ENCODE measurements around the gene DNAH17. TPM values are rescaled to one million over a fixed set of nuclear protein-coding genes. Genes with fewer than 3 reads are reported as not detected.

The DNAH17 gene
- total and polyA plus RNA-seq, 2 donors (not counting 3 experiments of a cell fraction or from before 2014, with no cell fraction given) = not detected

DNA sequence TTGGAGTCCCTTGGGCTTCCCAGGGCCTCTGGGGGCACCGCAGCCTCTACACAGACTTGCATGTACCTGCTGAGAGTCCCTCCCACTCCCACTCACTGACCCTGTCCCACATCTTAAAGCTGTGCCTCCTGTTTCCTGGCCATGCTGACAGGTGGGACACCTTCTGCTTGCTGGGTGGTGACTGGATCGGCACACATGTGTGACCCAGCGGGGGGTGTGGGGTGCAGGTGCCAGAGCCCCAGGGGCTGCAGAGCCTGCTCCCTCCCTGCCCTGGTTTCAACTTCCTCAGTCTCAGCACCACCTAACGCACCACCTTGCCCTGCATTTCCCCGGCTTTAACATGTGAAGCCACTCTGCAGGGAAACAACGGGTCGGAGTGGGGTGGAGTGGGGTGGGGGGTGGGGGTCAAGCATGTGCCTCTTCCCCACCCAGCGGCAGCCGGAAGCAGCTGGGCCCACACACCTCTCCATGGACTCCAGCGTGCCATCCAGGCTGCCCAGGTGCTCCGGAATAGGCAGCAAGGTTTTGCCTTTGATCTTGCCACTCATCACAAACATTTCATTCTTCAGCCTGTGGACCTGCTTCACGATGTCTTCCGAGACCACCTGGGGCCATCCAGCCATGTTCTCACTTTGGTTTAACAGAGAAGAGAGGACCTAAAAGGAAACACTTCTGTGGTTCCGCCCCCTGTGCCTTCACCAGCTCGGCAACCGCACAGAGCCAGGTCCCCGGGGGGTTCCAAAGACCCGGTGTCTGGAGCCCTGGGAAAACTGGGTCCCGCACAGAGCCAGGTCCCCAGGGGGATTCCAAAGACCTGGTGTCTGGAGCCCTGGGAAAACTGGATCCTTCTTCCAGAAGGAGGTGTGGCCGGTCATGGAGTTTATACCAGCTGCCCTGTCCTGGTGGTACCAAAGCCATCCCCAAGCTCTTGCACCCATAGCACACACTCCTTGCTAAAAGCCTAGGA is 4.7 kb downstream of the DNAH17 start:
- Histone ChIP-seq H3K36me3 (ENCODE audit: control insufficient read depth in 2 of 2, extremely low read depth in 1 of 2, insufficient read depth in 2 of 2, low read length in 2 of 2) (no peaks in the 10 kb centered on the region), H3K79me2 (ENCODE audit: control insufficient read depth, insufficient read depth, low read length) (no peaks in the 10 kb centered on the region), H4K20me1 (replicated peaks; ENCODE audit: control insufficient read depth, extremely low read depth, insufficient read depth, low read length) (no peaks in the 10 kb centered on the region), H3K4me2 (ENCODE audit: insufficient read depth, low read length) (no peak overlapping the region), H2AFZ (ENCODE audit: low read depth, low read length) (no peak overlapping the region), H3K4me3 (replicated peaks in 1 of 3; ENCODE audit: insufficient read depth in 1 of 3, low read depth in 1 of 3, low read length in 3 of 3) (no peak overlapping the region), H3K9me3 (replicated peaks; ENCODE audit: control insufficient read depth, insufficient read depth, low read length) (no peaks in the 10 kb centered on the region), H3K9ac (replicated peaks; ENCODE audit: extremely low read depth, insufficient read depth, low read length) (no peak overlapping the region), H3K27me3 (ENCODE audit: control insufficient read depth in 2 of 2, insufficient read depth in 2 of 2, low read length in 2 of 2) (peaks cover 0 to 2% of the 10 kb centered on the region in 2 experiments), H3K4me1 (ENCODE audit: control insufficient read depth, extremely low read depth, insufficient read depth, low read length) (no peaks in the 10 kb centered on the region), H3K9me1 (replicated peaks; ENCODE audit: control insufficient read depth, extremely low read depth, insufficient read depth, low read length) (no peaks in the 10 kb centered on the region), H3K27ac (ENCODE audit: insufficient read depth, low read depth, low read length) (no peak overlapping the region)
- TF ChIP-seq, protein P1, sequence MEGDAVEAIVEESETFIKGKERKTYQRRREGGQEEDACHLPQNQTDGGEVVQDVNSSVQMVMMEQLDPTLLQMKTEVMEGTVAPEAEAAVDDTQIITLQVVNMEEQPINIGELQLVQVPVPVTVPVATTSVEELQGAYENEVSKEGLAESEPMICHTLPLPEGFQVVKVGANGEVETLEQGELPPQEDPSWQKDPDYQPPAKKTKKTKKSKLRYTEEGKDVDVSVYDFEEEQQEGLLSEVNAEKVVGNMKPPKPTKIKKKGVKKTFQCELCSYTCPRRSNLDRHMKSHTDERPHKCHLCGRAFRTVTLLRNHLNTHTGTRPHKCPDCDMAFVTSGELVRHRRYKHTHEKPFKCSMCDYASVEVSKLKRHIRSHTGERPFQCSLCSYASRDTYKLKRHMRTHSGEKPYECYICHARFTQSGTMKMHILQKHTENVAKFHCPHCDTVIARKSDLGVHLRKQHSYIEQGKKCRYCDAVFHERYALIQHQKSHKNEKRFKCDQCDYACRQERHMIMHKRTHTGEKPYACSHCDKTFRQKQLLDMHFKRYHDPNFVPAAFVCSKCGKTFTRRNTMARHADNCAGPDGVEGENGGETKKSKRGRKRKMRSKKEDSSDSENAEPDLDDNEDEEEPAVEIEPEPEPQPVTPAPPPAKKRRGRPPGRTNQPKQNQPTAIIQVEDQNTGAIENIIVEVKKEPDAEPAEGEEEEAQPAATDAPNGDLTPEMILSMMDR (IDR thresholded peaks at IDR 0.05; ENCODE audit: extremely low read depth in 1 of 2, insufficient read depth in 1 of 2, low read depth in 1 of 2, low read length in 2 of 2) = no peak
- TF ChIP-seq GATA2 (IDR thresholded peaks at IDR 0.05; ENCODE audit: insufficient read depth, insufficient read length, low read depth, low read length) = no peak
- no peak for TF ChIP-seq POLR2A (IDR thresholded peaks at IDR 0.05; ENCODE audit: low read depth, low read length)
- no peak for TF ChIP-seq JUN (IDR thresholded peaks at IDR 0.05; ENCODE audit: borderline replicate concordance, insufficient read depth, insufficient read length, low read depth)
- TF ChIP-seq EZH2 (IDR thresholded peaks at IDR 0.05; ENCODE audit: borderline replicate concordance, low read depth, low read length, severe bottlenecking) = no peak
- TF ChIP-seq POLR2AphosphoS5 (IDR thresholded peaks at IDR 0.05; ENCODE audit: insufficient read depth, low read depth, low read length) = no peak
- no peak for TF ChIP-seq MYC (IDR thresholded peaks at IDR 0.05; ENCODE audit: low read depth, low read length)
- TF ChIP-seq FOS (IDR thresholded peaks at IDR 0.05; ENCODE audit: borderline replicate concordance, insufficient read depth, low read length) = no peak
- TF ChIP-seq MAX (IDR thresholded peaks at IDR 0.05; ENCODE audit: insufficient read depth, insufficient read length) = no peak
- no TSS peak for BruUV-seq (replicated peaks)
- intact Hi-C loops (cut with micrococcal nuclease) (no loop called here), dilution Hi-C loops (cut with MboI; ENCODE audit: extremely low pct_ligation_motif_present, low sequenced_read_pairs) (no loop called here)
- CTCF ChIA-PET = no interaction called here
- FAIRE-seq (no peak), DNase-seq (ENCODE audit: low read depth, low spot score) (no peak)
- POLR2A ChIA-PET = no interaction called here

All from endothelial cell of umbilical vein (primary cell).